GM21515 (cell line): ENCODE results near the gene TPM1.

Experiments
- ATAC-seq: cut with Tn5 transposase; IDR thresholded peaks from one replicate; pipeline ENCODE4 v1.9.1; 2021; ENCODE audit not compliant: unreplicated experiment

TPM1 gene

GRCh38 chr15:63040954-63041353 is 1.6 kb upstream of the TPM1 start:
- ATAC-seq: no peak

- ATAC-seq: no peak
Observed at GRCh38 chr15:63041402-63041973, 1.1 kb upstream of the TPM1 start.

- no peak for ATAC-seq
Observed at GRCh38 chr15:63042877-63043334, 359 bp downstream of the TPM1 start.

GRCh38 chr15:63043335-63044076 is 959 bp downstream of the TPM1 start:
- no peak for ATAC-seq

- no peak for ATAC-seq
Observed at GRCh38 chr15:63044077-63044644, 1.6 kb downstream of the TPM1 start.

GRCh38 chr15:63044645-63045464 is 2.3 kb downstream of the TPM1 start:
- ATAC-seq: no peak

- no peak for ATAC-seq
Observed at GRCh38 chr15:63045465-63045840, 2.9 kb downstream of the TPM1 start.

- no peak for ATAC-seq
Observed at GRCh38 chr15:63045879-63046278, 3.3 kb downstream of the TPM1 start.

- no peak for ATAC-seq
Observed at GRCh38 chr15:63046917-63047760, 4.6 kb downstream of the TPM1 start.

- no peak for ATAC-seq
Observed at GRCh38 chr15:63047792-63048114, 5.2 kb downstream of the TPM1 start.

GRCh38 chr15:63048115-63048775 is 5.7 kb downstream of the TPM1 start:
- peak; percentile 86 for ATAC-seq

GRCh38 chr15:63048776-63049665 is 6.5 kb downstream of the TPM1 start:
- peak; percentile 33 for ATAC-seq

- no peak for ATAC-seq
Observed at GRCh38 chr15:63049783-63050371, 7.3 kb downstream of the TPM1 start.

GRCh38 chr15:63050731-63051155 is 8.2 kb downstream of the TPM1 start:
- ATAC-seq: no peak

- no peak for ATAC-seq
Observed at GRCh38 chr15:63051156-63052066, 8.9 kb downstream of the TPM1 start.

GRCh38 chr15:63052077-63052841 is 9.7 kb downstream of the TPM1 start:
- ATAC-seq: no peak
